GM18520 (cell line): ENCODE measurements around the gene ROR1.

ENCODE experiments used
- ATAC-seq: cut with Tn5 transposase; IDR thresholded peaks from one replicate; pipeline ENCODE4 v1.9.1; 2021; ENCODE audit not compliant: unreplicated experiment

ROR1 gene

GRCh38 chr1:63773815-63774616 lies at the start of gene ROR1:
TSS of gene ROR1 (plus strand) at chr1:63774017.
- ATAC-seq, result no peak

DNA sequence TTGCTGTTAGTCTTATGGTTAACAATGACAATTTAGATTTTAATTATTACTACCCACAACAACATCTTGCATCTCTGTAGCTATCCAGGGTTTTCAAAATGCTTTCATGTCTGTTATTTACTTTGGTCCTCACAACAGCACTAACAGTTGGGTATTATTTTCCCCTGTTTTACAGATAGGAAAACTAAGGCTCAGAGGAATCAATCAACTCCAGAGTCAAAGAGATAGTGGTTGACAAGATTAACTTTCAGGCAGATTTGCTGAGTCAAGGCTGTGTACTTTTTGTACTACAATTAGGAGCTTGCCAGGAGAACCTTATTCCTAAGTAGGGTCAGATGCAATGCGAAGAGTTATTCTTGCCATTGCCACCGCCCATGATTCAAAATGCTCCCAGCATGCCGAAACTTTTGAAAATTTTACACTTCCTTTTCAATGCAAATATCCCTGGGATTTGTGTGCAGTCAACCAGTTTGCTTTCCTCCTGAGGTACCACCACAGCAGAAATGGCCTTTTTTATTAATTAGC lies 49.4 kb upstream of the ROR1 start:
- no peak for ATAC-seq

GRCh38 chr1:63728611-63729226 lies 45.1 kb upstream of the ROR1 start:
- no peak for ATAC-seq

- no peak for ATAC-seq
Observed at GRCh38 chr1:63729227-63729620, 44.6 kb upstream of the ROR1 start.

- ATAC-seq, result no peak
Observed at GRCh38 chr1:63730211-63730610, 43.6 kb upstream of the ROR1 start.

GRCh38 chr1:63731117-63732043 lies 42.4 kb upstream of the ROR1 start:
- no peak for ATAC-seq

DNA sequence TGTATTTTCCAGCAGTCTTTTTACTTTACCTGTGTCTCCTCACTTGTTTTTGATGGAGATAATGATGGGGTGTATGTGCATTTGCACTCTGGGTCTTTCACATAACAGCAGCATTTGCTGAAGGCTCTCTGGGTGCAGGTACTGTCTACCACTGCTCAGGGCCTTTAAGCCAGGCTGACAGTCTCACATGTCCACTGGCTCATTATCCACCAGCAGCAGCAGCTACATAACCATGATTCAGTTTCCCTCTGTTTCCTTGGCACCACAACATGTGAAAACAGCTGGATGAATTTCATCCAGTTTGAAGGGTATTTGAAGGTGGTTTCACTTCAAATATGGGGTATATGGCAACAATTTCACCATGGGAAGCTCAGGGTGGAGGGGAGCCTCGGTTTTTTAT lies 41.2 kb upstream of the ROR1 start:
- ATAC-seq, result no peak

GRCh38 chr1:63738772-63739171 lies 35.0 kb upstream of the ROR1 start:
- ATAC-seq, result no peak

DNA sequence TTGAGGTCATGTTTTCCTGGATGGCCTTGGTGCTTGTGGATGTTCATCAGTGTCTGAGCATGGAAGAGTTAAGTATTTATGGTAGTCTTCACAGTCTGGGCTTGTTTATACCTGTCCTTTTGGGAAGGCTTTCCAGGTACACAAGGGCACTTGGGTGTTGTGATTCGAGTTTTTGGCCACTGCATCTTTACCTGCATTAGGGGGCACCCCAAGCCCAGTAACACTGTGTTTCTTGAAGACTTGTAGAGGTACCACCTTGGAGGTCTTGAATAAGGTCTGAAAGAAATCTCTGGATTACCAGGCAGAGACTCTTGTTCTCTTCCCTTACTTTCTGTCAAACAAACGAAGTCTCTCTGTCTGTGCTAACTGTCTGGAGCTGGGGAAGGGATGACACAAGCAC lies 34.4 kb upstream of the ROR1 start:
- no peak for ATAC-seq

DNA sequence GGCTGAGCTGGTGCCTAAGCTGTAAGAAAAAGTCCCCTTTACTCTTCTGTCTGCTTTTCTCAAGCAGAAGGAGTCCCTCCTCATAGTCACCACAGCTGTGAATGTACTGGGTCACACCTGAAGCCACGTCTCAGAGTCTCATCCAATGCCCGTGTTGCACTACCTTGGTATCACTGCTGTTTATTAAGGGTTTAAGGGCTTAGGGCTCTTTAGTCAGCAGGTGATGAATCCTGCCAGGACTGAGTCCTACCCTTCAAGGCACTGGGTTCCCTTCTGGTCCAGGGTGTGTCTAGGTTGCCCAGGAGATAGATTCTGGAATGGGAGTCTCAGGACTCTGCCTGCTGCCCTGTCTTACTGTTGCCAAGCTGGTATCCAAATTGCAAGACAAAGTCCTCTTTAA lies 33.4 kb upstream of the ROR1 start:
- ATAC-seq, result no peak

DNA sequence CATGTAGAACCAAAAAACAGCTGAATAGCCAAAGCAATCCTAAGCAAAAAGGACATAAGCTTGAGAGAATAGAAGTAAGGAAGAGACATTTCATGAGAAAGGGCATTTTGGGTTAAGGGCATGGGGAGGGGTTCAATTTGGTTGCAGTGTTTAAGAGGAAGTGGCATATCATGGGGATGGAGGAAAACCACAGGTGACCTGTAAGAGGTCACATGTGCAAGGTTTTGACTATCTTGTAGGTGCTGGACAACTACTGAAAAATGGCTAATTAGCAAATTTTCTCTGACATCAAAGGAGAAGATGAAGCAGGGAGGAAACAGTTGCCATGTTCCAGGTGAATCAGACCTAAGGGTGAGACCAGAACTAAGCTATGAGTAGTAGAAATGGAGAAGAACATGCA lies 31.3 kb upstream of the ROR1 start:
- ATAC-seq, result no peak

DNA sequence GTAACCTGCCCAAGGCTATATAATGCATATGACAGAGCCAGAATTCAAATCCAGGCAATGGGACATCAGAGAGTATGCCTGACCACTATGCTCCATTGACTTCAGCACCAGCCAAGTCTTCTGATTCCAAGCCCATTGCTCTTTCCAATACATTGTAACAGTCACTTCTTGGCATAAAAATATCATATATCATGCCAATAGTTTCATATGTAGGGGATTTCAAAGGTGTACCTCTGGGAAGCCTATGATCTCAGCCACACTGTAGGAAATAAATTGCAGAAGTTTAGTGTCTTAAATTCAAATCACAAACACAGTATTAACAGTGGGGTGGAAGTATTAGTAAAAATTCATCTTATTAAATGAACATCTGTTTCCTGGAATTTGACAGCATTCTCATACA lies 30.0 kb upstream of the ROR1 start:
- ATAC-seq, result no peak

DNA sequence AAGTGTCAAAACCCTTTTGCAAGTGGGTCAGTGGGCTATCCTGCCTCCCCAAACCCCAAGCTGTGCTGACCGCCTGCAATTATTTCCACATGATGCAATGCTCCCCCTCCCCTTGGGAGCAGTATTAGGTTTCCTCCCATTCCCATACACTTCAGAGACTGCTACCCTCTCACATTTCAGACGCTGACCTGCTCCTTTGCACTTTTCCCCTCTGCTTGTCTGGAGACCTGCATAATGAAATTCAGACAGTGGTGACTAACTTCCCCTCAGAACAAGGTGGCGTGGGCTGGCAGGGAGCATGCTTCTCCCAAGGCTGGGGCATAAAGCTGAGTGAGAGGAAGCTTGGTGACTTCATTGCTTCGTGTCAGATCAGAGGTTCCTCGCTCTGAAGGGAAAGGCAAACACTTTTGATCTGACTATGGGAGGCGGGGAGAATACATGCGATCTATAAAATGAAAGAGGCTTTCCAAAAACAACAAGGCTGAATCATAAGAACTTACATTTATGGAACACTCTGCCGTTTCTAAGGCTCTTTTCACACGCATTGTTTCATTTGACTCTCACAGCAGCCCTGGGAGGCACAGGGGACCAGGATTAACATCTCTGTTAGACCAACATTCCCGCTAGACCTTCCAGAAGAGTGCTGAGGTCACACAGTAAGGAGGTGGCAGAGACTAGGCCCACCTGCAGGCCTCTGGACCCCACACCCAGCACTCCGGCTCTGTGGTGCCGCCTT lies 27.5 kb upstream of the ROR1 start:
- no peak for ATAC-seq

DNA sequence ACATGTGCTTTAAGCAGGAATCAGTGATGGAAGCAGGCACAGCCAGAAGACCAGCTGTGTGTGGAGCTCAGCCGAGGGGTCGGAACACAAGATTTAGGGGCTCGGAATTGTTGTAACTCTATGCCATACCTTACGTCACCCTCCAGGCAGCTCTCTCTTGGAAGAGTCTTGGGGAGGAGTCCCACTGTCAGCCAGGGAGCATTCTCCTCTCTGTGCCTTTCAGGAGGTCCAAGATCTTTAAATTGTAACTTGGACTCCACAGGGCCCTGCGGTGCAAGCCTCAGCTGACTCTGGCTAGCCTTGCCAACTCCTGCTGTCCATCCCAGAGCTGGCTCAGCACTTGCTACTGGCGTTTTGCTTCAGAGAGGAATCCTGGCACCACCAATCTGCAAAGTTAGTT lies 26.4 kb upstream of the ROR1 start:
- no peak for ATAC-seq

DNA sequence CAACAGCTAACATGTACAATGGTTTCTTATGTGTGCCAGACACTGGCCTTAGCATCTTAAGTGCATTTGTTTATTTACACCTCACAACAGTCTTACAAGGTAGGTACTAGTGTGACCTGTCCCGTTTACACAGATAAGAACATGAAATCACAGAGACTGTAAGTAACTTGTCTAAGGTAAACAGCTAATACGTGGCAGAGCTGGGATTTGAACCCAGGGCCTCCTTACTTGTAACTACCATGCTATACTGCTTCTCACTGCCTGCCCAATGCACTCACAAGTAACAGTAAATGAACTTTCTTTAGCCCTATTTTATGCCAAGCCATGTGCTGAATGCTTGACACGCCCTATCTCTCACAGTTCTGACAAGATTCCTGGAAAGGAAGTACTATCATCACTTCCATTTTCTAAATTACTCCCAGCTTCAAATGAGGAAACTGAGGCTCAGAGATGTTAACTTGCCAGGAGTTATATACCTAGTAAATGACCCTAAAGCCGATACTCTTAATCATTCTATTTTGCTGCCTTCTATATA lies 25.7 kb upstream of the ROR1 start:
- ATAC-seq, result no peak

GRCh38 chr1:63748641-63749040 lies 25.2 kb upstream of the ROR1 start:
- no peak for ATAC-seq

DNA sequence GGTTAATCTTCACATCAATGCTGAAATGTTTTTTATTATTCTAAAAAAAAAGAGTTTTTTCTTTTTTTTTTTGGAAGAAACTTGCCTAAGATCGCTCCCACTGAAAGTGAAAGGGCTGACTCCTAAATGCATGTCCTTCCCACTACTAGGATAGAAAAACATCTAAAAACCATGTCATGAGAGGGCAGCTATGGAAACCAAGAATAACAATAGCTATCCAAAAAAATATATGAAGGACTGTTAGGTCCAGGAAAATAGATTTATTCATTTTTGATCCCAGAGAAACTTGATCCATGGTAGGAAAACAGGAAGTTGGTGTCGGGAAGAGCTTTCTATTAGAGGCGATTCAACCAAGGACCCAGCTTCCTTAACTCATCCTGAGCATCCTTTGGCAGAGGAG lies 23.1 kb upstream of the ROR1 start:
- ATAC-seq, result no peak

- ATAC-seq, result no peak
Observed at GRCh38 chr1:63752176-63752575, 21.6 kb upstream of the ROR1 start.

- no peak for ATAC-seq
Observed at GRCh38 chr1:63753591-63753990, 20.2 kb upstream of the ROR1 start.

DNA sequence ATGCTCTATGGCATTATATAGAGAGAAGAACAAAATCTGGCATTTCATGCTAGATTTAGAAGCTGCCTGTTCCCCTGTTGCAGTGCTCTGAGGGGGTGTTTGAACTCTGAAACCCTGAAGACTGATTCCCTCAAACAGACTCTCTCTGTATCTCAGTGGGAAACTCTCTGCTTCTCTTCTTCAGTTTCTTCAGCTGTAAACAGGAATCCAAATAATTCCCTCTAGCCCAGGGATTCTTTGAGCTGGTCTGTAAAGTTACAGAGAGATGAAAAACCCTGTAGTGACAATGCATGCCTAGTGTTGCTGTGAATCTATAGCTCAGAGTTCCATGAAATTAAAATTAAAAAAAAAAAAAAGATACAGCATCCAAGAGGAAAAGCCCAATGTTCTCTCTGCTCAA lies 17.0 kb upstream of the ROR1 start:
- ATAC-seq, result no peak

DNA sequence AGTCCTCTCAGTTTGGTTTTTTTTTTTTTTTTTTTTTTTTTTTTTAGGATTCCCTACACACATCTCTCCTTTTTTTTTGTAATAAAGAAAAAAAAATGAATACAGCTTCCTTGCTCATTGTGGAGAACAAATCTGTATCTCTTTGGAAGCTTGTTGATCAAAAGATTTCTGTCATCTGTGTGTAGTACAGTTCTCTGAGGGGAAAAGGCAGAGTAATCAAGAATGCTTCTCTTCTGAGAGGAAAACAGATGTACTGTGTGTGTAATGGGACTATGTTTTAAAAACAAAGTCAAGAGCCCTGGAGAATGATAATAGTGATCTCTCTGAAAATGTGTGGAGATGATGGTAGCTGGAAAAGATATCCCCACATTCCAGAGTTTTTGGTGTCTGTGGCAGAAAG lies 16.5 kb upstream of the ROR1 start:
- ATAC-seq, result no peak
